GM12874 (cell line): ENCODE data around the gene RASGEF1C.

Source experiments
- TF ChIP-seq, protein P1 (sequence below): IDR thresholded peaks from 2 replicates; pipeline ENCODE4 v1.5.1; 2011; ENCODE audit warnings: low read depth, mild to moderate bottlenecking, control low read depth, low read length, moderate library complexity; ENCODE audit not compliant: insufficient read depth

RASGEF1C gene

DNA sequence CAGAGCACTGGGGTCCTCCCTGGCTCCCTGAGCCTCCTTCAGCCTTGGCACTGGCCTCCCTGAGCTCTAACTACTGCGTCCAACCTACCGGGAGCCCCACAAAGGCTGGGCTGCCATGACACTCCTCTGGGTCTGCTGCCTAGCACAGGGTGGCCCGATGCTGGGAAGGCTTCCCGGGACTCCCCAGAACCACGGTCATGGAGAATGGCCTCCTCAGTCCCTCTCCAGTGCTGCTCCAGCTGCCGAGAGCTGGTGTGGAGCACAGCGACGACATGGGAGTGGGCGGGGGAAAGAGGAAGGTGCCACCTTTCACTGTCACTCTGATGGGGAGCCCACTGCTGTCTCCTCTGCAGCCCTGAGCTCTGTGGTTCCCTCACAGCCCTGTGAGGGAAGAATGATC is 76.0 kb downstream of the RASGEF1C start:
- TF ChIP-seq, protein P1, sequence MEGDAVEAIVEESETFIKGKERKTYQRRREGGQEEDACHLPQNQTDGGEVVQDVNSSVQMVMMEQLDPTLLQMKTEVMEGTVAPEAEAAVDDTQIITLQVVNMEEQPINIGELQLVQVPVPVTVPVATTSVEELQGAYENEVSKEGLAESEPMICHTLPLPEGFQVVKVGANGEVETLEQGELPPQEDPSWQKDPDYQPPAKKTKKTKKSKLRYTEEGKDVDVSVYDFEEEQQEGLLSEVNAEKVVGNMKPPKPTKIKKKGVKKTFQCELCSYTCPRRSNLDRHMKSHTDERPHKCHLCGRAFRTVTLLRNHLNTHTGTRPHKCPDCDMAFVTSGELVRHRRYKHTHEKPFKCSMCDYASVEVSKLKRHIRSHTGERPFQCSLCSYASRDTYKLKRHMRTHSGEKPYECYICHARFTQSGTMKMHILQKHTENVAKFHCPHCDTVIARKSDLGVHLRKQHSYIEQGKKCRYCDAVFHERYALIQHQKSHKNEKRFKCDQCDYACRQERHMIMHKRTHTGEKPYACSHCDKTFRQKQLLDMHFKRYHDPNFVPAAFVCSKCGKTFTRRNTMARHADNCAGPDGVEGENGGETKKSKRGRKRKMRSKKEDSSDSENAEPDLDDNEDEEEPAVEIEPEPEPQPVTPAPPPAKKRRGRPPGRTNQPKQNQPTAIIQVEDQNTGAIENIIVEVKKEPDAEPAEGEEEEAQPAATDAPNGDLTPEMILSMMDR = no peak

DNA sequence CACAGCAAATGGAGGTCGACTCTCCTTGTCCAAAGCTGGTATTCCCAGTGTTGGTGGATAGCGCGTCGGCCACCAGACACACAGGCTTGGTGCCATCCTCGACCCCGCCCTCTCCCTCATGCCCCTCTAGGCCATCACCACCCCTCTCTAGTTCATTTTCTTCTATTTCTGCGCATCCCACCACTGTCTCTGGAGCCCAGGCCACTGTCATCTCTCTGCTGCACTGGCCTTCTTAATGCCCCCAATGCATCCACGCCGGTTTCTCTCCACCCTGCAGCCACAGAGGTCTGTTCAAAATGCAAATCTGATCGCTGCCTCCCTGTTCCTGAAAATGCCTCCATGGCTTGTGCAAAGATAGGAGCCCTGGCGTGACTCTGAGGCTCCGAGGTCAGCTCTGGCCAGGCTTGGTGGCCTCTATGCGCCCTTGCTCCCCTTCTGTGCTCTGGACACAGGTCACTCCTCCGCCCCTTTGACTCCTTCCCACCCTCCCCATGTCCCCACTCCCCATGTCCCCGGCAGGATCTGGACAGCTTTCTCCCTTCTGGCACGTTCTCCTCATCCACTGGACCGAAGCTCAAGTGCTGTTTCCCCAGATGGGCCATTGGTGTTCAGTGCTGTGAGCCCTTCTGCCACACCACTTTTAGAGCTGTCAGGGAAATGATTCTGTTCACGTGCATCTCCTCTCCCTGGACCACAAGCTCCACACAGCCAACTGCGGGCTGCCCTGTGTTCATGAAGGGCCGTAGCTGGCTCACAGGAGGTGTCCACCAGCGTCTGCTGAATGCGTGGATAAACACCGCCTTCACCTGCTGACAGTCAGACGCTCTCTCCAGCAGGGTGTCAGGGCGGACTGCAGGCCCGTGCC is 77.9 kb downstream of the RASGEF1C start:
- TF ChIP-seq, protein P1 = no peak

DNA sequence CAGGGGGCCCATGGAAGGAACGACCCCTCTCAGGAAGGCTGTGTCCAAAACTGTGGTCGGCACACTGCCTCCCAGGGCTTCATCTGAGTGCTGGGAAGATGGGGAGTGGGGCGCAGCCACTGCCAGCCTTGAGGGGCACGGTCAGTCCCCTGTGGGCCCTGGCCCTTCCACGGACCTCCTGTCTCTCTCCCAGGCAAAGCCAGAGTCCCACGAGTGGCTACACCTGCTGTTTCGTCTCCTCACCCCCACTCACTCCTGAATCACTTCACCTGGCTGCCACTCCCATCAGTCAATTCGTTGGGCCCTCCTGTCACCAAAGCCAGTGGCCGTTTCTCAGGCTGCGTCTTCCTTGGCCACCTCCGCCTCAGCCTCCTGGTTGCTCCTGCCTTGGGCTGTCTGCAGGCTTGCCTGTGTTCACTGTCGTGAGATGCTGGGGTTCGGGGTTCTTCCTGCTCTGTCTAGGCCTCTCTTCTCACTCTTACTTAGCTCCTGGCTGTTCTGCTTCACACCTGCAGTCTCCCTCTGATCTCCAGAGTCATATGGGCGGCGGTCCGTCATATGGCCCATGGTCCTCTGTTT is 78.6 kb downstream of the RASGEF1C start:
- TF ChIP-seq, protein P1 = no peak

DNA sequence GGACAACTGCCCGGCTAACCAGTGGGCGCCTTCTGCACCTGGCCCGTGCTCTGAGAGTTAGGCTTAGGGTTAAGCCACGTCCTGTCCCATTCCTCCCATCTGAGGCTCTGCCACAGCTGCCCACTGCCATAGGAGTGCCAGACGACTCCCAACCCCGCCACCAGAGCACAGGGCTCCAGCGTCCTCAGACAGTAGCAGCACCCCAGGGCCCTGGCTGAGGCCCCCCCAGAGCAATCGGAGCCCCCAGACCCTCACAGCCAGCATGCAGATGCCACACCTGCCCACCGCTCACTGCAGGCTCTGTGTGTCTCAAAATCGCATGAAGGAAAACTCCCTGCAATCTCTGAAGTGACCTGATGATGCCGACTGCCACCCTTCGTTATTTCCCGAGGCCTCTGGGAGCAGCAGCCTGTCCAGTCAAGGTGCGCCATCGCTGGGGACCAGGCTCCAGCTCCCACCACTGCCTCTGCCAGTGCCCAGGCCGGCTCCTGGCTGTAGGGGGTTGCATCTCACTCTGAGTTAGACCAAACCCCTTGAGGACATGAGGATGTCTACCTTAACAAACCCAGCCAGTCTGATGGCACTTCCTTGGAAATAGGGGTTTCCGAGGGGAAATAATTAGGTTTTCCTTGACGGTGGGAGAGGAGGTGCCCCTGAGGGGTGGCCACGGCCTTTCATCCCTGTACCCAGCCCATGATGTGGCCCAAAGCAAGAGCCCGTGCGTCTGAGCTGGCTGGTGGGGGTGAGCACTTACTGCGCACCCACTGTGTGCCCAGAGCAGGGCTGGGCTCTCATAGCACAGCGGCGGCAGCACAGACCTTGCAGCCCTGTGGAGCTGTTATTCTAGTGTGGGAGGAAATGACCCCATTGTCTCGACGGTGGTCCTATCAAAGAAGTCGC is 79.5 kb downstream of the RASGEF1C start:
- TF ChIP-seq, protein P1 = no peak

DNA sequence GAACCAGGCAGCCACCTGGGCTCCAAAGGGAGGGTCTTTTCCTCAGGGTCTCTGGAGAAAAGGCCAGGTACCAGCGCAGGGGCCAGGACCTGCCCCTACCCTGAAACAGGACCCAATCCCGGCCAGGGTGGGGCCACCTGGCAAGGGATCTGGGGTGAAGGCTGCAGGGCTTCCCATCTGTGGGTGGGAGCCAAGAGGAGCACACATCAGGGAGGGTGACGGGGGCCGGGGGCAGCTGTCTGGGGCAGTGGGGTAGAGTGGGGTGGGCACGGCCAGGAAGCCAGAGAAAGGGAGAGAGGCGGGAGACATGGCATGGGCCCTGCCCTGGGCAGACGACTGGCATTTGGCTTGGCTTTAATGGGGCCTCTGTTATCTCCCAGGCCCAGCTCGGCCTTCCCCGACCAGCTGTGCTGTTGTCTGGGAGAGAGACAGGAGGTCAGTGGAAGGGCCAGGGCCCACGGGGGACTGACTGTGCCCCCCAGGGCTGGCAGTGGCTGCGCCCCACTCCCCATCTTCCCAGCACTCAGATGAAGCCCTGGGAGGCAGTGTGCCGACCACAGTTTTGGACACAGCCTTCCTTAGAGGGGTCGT is 80.2 kb downstream of the RASGEF1C start:
- TF ChIP-seq, protein P1 = no peak

DNA sequence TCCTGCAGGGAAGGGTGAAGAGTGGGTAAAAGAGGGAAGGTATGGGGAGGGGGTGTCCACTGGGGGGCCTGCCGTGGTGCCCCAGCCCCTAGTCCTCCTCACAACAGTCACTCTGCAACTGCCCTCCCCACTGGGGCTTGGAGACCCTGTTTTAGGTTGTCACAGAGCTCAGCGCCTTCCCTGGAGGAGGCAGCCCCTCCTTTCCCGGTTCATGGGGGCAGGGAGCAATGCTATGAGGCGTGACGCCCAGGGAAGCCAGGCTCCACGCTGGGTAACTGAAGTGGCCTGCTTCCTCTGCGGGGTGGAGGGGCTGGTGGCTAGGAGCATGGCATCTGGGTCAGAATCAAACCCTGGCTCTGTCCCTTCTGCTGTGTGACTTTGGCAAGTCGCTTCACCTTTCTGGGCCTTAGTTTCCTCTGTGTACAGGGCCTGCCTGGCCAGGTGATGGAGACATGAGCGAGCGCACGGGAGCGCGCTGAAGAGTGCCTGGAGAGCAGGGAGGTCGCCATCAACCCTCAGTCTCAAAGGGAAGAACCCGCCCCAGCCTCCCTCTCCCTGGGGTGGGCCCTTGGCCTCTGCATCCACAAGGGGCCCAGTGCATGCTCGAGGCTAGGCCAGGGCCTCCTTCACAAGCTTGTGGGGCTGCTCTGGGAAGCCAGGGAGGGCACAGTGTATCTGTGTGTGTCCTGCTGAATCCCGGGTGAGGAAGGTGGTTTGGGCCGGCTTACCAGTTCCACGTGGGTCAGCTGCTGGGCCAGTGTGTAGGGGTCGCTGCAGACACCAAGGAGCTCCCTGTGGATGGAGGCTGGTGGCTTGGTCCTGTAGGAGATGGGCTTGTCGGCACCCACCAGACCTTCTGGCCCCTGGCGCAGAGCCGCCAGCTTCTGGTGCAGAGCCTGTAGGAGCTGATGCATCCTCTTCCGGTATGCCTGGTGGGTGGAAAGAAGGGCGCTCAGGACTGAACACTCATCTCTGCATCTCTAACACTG is 81.0 kb downstream of the RASGEF1C start:
- TF ChIP-seq, protein P1 = no peak
